Heart right ventricle (tissue), 16 donors: ENCODE measurements around the gene FAM234B. TPM values are rescaled to one million over a fixed set of nuclear protein-coding genes. Genes with fewer than 3 reads are reported as not detected.

Source experiments
- ATAC-seq, 8 donors: fragments of 200-7000 bp; cut with Tn5 transposase; one replicate each; pipeline ENCODE4 v1.9.1; 2020; ENCODE audit warnings: mild to moderate bottlenecking in 8 of 8, moderate library complexity in 8 of 8, moderate number of reproducible peaks in 1 of 8
- DNase-seq, 2 donors: peaks; one replicate each; pipeline ENCODE4 v3.0.0-alpha.2; 2020
- H3K27ac ChIP-seq, 10 donors: fragments of 200-600 bp; sonication (generic) in 2 of 10; one replicate each; pipeline versions ENCODE4 v1.5.0 to v1.8.0; 2020 to 2022; ENCODE audit warnings: mild to moderate bottlenecking in 3 of 10
- H3K27me3 ChIP-seq, 7 donors: fragments of 200-600 bp; one replicate each; pipeline ENCODE4 v1.8.0; 2021 to 2022; ENCODE audit warnings: mild to moderate bottlenecking in 2 of 7
- H3K36me3 ChIP-seq, 9 donors: fragments of 200-600 bp; sonication (generic) in 1 of 9; one replicate each; pipeline versions ENCODE4 v1.5.0 to v1.8.0; 2020 to 2022; ENCODE audit warnings: mild to moderate bottlenecking in 2 of 9
- H3K4me1 ChIP-seq, 9 donors: fragments of 200-600 bp; sonication (generic) in 1 of 9; one replicate each; pipeline versions ENCODE4 v1.5.0 to v1.8.0; 2020 to 2022; ENCODE audit warnings: mild to moderate bottlenecking in 4 of 9
- H3K4me3 ChIP-seq, 10 donors: fragments of 200-600 bp; sonication (generic) in 2 of 10; one replicate each; pipeline versions ENCODE4 v1.5.0 to v1.8.0; 2020 to 2022; ENCODE audit warnings: mild to moderate bottlenecking in 7 of 10, moderate library complexity in 2 of 10
- H3K9me3 ChIP-seq, 11 donors: fragments of 200-600 bp in 10 of 11; sonication (generic) in 2 of 11; one replicate each; pipeline versions ENCODE4 v1.5.0 to v1.8.0; 2013 to 2022; ENCODE audit warnings: mild to moderate bottlenecking in 2 of 11, control low read depth in 1 of 11, moderate library complexity in 1 of 11
- CTCF ChIP-seq, 9 donors: fragments of 200-600 bp; sonication (generic) in 2 of 9; IDR thresholded peaks; one replicate each; pipeline versions ENCODE4 v1.5.0 to v1.8.0; 2021 to 2022; ENCODE audit warnings: antibody characterized with exemption in 9 of 9, mild to moderate bottlenecking in 5 of 9, moderate library complexity in 1 of 9
- WGBS, 2 donors: extraction: QIAGEN DNeasy Blood & Tissue Kit; methylation state at CpG; one replicate each; pipeline ENCODE4 v1.1.7; 2013; ENCODE audit warnings: inconsistent platforms in 1 of 2; 5-methylcytosine and 5-hydroxymethylcytosine counted together
- intact Hi-C, 10 donors: fragments of 100-400 bp; cut with DNase I; formaldehyde crosslinking; loops; one replicate each; pipeline versions ENCODE4 v1.11.1 to v1.14.2; 2022
- polyA plus RNA-seq, 2 donors: library from polyadenylated mRNA; stranded (reverse); fragments of 200-250 nt; gene quantifications; one replicate each; pipeline ENCODE4 v1.2.3, GENCODE V29; 2013
- total RNA-seq, 10 donors: library from RNA; stranded (reverse); fragmentation: NEBNext Ultra II Directional in 3 of 10; extraction: Animal tissue kit (Norgen Biotek cat#: 25700) in 3 of 10; gene quantifications; one replicate each; pipeline versions ENCODE4 v1.2.1 to v1.2.4, GENCODE V29; 2021 to 2023
- donor health status: Arrhythmogenic right ventricular cardiomyopathy.
- donor health status: ischemic (EF 13 %, LVEDD 7.1; RV severe dilation, severe dysfunction).
- donor health status: healthy with polysubstance abuse.
- donor health status: DM: no; HTN: yes; CAD: no.
- donor health status: DM: no; HTN: no; CAD: no.
- donor health status: ischemic (EF 25% LVEDD 6.9; RV normal size, moderate dysfunction).
- donor health status: ischemic (EF 25% LVEDD 5.7; RV mildly dilated, moderate dysfunction).
- donor health status: healthy.
- donor health status: DM: yes; HTN: yes; CAD: no.
- donor health status: Ischemic cardiomyopathy.
- donor health status: ischemic (EF 35%, LVEDD 5.7; RV mildly dilated, moderate dysfunction).
- donor health status: nonischemic (EF 11% LVEDD 7.7; RV severe dilation, severe dysfunction).
- donor health status: DM: yes; HTN: yes; CAD: no.
- donor health status: PGD.
- donor health status: ischemic (EF 29% LVEDD 5.4; RV normal size, mild dysfunction).
- donor health status: nonischemic (EF 23%, LVEDD 6.1; RV moderate dilation, normal function).

FAM234B gene
- total and polyA plus RNA-seq, 12 donors: 0.59 to 3.6 (median 2.2) TPM

GRCh38 chr12:13130981-13131380, 86.8 kb downstream of the FAM234B start:
- no peak for TF ChIP-seq CTCF (IDR thresholded peaks at IDR 0.05)
- WGBS, 2 donors: 72 to 77% methylated on average over 3 of the region's 3 CpGs
- Histone ChIP-seq H3K4me3 (no peak overlapping the region), H3K9me3 (no peaks in the 10 kb centered on the region), H3K27me3 (peaks cover 0 to 3% (median 0%) of the 10 kb centered on the region in 7 donors), H3K4me1 (no peaks in the 10 kb centered on the region), H3K27ac (no peak overlapping the region), H3K36me3 (no peaks in the 10 kb centered on the region)
- intact Hi-C loops: no loop called here
- ATAC-seq (no peak), DNase-seq (no peak)

Other genes with a start within 250 kb of the FAM234B start
- 10 to 100 TPM; 24.0 to 32.3 (median 29.9) TPM for gene DDX47, start 231.0 kb upstream of the FAM234B start, total RNA-seq
- gene DDX47, start 231.0 kb upstream of the FAM234B start, polyA plus RNA-seq: 10 to 100 TPM; 16.8 to 29.5 TPM
- 1 to 10 TPM in 3 of 10 donors, under 1 TPM in 7; 0.26 to 4.5 (median 0.88) TPM for gene GPRC5A, start 152.8 kb upstream of the FAM234B start, total RNA-seq
- under 1 TPM; 0.75 to 0.95 TPM for gene GPRC5A, start 152.8 kb upstream of the FAM234B start, polyA plus RNA-seq
- gene GPRC5D, start 92.2 kb upstream of the FAM234B start, total RNA-seq: not detected
- under 1 TPM in 1 of 2 donors, not detected in 1; 0.04 TPM for gene GPRC5D, start 92.2 kb upstream of the FAM234B start, polyA plus RNA-seq
- 10 to 100 TPM; 45.2 to 71.4 (median 51.4) TPM for gene HEBP1, start 44.1 kb upstream of the FAM234B start, total RNA-seq
- 10 to 100 TPM; 23.7 to 72.0 TPM for gene HEBP1, start 44.1 kb upstream of the FAM234B start, polyA plus RNA-seq
- gene GSG1, start 59.3 kb downstream of the FAM234B start, total RNA-seq: not detected
- gene GSG1, start 59.3 kb downstream of the FAM234B start, polyA plus RNA-seq: not detected
- gene EMP1, start 152.3 kb downstream of the FAM234B start, total RNA-seq: 100 to 1,000 TPM in 4 of 10 donors, 10 to 100 TPM in 6; 74.6 to 403 (median 98.5) TPM
- gene EMP1, start 152.3 kb downstream of the FAM234B start, polyA plus RNA-seq: 10 to 100 TPM; 46.2 to 55.5 TPM